ENCODE measurements around the gene KLHL14.

KLHL14 gene, protein sequence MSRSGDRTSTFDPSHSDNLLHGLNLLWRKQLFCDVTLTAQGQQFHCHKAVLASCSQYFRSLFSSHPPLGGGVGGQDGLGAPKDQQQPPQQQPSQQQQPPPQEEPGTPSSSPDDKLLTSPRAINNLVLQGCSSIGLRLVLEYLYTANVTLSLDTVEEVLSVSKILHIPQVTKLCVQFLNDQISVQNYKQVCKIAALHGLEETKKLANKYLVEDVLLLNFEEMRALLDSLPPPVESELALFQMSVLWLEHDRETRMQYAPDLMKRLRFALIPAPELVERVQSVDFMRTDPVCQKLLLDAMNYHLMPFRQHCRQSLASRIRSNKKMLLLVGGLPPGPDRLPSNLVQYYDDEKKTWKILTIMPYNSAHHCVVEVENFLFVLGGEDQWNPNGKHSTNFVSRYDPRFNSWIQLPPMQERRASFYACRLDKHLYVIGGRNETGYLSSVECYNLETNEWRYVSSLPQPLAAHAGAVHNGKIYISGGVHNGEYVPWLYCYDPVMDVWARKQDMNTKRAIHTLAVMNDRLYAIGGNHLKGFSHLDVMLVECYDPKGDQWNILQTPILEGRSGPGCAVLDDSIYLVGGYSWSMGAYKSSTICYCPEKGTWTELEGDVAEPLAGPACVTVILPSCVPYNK

DNA sequence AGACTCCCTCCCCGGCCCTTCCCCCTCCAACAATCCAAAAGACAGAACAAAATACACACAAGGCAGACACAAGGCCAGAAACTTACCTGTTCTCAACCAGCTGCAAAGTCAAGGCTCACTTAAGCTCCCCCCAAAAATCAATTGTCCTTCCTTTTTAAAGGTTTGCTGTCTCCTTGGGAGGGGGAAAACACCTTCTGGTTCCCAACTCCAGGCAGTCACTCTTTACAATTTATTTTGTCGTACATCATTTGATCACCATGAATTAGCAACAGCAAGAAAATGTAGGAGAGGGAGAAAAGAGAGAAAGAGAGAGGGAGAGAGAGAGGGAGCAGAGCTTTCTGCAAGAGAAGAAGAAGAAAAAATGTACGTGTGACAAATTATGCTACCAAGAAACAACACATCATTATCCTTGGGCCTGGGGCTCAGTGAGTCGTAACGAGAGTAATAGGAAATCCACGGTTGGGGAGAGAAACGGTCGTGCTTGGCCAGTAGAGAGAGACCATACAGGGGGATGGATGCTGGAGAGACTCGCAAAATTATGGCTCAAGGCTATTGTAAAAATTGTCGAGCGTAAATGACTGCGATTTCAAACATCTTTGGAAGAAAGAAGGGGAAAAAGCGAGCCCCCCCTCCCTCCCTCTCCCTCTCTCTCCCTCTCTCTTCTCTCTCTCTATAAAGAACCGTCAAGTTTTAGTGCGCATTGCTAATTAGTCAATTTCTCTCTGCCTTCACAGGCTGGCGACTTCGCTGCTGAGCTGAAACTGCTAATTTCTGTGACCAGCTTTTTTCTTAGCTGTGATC is at the start of gene KLHL14:
TSS of gene KLHL14 (minus strand) at position 443 of the 801 bp plus-strand sequence. CDS start 2,432 bp downstream, outside the sequence.
- TF ChIP-seq, protein P1, sequence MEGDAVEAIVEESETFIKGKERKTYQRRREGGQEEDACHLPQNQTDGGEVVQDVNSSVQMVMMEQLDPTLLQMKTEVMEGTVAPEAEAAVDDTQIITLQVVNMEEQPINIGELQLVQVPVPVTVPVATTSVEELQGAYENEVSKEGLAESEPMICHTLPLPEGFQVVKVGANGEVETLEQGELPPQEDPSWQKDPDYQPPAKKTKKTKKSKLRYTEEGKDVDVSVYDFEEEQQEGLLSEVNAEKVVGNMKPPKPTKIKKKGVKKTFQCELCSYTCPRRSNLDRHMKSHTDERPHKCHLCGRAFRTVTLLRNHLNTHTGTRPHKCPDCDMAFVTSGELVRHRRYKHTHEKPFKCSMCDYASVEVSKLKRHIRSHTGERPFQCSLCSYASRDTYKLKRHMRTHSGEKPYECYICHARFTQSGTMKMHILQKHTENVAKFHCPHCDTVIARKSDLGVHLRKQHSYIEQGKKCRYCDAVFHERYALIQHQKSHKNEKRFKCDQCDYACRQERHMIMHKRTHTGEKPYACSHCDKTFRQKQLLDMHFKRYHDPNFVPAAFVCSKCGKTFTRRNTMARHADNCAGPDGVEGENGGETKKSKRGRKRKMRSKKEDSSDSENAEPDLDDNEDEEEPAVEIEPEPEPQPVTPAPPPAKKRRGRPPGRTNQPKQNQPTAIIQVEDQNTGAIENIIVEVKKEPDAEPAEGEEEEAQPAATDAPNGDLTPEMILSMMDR (IDR thresholded peaks at IDR 0.05; ENCODE audit: insufficient read depth, low read length, missing control alignments), result no peak
- CTCF ChIA-PET, result no interaction called here
- POLR2A ChIA-PET, result no interaction called here
- H3K4me3 ChIP-seq (ENCODE audit: low read depth, low read length), result no peak within 1 kb of the TSS
- DNase-seq (ENCODE audit: low read depth, low spot score), result no peak

DNA sequence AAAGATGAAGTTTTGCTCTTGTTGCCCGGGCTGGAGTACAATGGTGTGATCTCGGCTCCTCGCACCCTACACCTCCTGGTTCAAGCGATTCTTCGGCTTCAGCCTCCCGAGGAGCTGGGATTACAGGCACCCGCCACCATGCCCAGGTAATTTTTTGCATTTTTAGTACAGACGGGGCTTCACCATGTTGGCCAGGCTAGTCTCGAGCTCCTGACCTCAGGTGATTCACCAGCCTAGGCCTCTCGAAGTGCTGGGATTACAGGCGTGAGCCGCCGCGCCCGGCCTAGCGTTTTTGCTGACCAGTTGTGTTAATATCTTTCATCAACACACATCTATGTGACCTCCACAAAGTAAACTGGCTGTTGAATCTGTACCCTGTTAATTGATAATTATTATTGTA is 49.4 kb upstream of the KLHL14 start:
- CTCF ChIA-PET, result no interaction called here
- H3K4me3 ChIP-seq (ENCODE audit: low read depth, low read length), result no peak overlapping the region
- no peak for DNase-seq (ENCODE audit: low read depth, low spot score)
- TF ChIP-seq, protein P1 (IDR thresholded peaks at IDR 0.05; ENCODE audit: insufficient read depth, low read length, missing control alignments), result no peak
- POLR2A ChIA-PET, result no interaction called here

DNA sequence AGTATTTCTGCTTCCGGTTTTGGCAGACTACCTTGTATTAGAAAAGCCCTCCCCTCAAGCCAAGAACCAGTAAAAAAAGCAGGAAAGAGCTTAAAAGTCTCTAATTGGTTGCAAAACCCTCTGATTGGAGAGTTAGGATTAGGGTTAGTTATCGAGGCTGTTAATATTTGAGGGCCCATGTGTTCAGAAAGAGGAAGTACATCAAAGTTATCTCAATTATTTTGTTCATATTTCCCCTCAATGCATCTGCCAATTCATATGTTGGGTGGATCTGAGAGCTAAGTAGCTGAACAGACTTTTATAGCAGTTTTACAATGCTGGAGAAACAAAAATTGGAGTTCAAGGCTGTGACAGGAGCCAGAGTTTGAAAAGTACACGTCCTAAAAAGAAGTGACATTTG is 43.1 kb upstream of the KLHL14 start:
- CTCF ChIA-PET, result no interaction called here
- POLR2A ChIA-PET, result no interaction called here
- TF ChIP-seq, protein P1 (IDR thresholded peaks at IDR 0.05; ENCODE audit: insufficient read depth, low read length, missing control alignments), result no peak
- no peak for DNase-seq (ENCODE audit: low read depth, low spot score)
- no peak overlapping the region for H3K4me3 ChIP-seq (ENCODE audit: low read depth, low read length)

GRCh38 chr18:32812342-32812741 is 39.5 kb upstream of the KLHL14 start:
- ChIA-PET POLR2A (no interaction called here), CTCF (no interaction called here)
- TF ChIP-seq, protein P1 (IDR thresholded peaks at IDR 0.05; ENCODE audit: insufficient read depth, low read length, missing control alignments), result no peak
- no peak for DNase-seq (ENCODE audit: low read depth, low spot score)
- no peak overlapping the region for H3K4me3 ChIP-seq (ENCODE audit: low read depth, low read length)

- H3K4me3 ChIP-seq (ENCODE audit: low read depth, low read length), result no peak overlapping the region
- CTCF ChIA-PET, result no interaction called here
- DNase-seq (ENCODE audit: low read depth, low spot score), result no peak
- TF ChIP-seq, protein P1 (IDR thresholded peaks at IDR 0.05; ENCODE audit: insufficient read depth, low read length, missing control alignments), result no peak
- POLR2A ChIA-PET, result no interaction called here
These were observed 37.5 kb upstream of the KLHL14 start for GRCh38 chr18:32810314-32810713.

DNA sequence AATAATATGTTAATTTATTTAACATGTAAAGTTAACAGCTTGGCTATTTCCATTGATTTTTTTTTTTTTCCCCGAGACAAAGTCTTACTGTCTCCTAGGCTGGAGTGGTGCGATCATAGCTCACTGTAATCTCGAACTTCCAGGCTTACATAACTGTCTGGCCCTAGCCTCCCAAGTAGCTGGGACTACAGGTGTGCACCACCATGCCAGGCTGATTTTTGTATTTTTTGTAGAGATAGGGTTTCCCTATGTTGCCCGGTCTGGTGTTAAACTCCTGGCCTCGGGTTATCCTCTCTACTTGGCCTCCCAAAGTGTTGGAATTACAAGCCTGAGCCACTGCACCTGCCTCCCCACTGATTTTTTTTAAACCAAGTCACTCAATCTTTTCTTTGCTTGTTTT is 32.5 kb upstream of the KLHL14 start:
- POLR2A ChIA-PET, result no interaction called here
- CTCF ChIA-PET, result interaction anchor here (0.6 kb wide), 1 partner anchor 21 kb away, joined by 3 read pairs; no protein-coding TSS in a partner anchor
- DNase-seq (ENCODE audit: low read depth, low spot score), result no peak

More for the DNA sequence above, 32.5 kb upstream of the KLHL14 start:
- TF ChIP-seq, protein P1 (IDR thresholded peaks at IDR 0.05; ENCODE audit: insufficient read depth, low read length, missing control alignments), result no peak
- no peak overlapping the region for H3K4me3 ChIP-seq (ENCODE audit: low read depth, low read length)
